Sigmoid colon (tissue), 4 donors: ENCODE results near the gene ANKRD6.

Source experiments
- POLR2AphosphoS5 ChIP-seq, 4 donors: sonication (generic); formaldehyde crosslinking; IDR thresholded peaks; one replicate each; pipeline ENCODE4 v1.6.1; 2017; ENCODE audit warnings: antibody characterized with exemption in 4 of 4
- TF ChIP-seq, protein P1 (sequence below), 4 experiments: fragments of 450-650 bp in 3 of 4; fragments of 200-600 bp in 1 of 4; IDR thresholded peaks; one replicate each; pipeline ENCODE4 v1.5.1; 2016 to 2019; ENCODE audit warnings: antibody characterized with exemption in 4 of 4, mild to moderate bottlenecking in 3 of 4, moderate library complexity in 2 of 4

DNA sequence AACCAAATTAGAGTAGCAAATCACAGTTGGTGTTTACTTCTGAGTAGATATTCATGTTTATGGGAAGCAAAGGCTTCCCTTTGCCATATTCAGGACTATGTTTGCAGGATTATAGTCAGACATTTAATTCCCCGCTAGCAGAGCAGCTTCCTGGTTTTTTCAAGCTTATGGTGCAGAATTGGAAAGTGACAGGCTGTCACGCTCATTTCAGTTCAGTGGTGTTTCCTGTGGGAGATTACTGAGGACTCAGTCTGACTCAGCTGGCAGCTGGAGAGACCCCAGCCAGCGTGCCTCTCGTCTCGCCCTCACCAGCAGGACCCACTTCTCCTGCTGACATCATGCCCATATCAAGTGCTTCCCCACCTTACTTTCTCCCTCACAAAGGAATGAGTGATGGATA, 120.5 kb downstream of the ANKRD6 start:
- TF ChIP-seq, protein P1, sequence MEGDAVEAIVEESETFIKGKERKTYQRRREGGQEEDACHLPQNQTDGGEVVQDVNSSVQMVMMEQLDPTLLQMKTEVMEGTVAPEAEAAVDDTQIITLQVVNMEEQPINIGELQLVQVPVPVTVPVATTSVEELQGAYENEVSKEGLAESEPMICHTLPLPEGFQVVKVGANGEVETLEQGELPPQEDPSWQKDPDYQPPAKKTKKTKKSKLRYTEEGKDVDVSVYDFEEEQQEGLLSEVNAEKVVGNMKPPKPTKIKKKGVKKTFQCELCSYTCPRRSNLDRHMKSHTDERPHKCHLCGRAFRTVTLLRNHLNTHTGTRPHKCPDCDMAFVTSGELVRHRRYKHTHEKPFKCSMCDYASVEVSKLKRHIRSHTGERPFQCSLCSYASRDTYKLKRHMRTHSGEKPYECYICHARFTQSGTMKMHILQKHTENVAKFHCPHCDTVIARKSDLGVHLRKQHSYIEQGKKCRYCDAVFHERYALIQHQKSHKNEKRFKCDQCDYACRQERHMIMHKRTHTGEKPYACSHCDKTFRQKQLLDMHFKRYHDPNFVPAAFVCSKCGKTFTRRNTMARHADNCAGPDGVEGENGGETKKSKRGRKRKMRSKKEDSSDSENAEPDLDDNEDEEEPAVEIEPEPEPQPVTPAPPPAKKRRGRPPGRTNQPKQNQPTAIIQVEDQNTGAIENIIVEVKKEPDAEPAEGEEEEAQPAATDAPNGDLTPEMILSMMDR (IDR thresholded peaks at IDR 0.05): no peak
- no peak for TF ChIP-seq POLR2AphosphoS5 (IDR thresholded peaks at IDR 0.05)
